Activated T-helper 2 cell treated with anti-CD3 and anti-CD28 coated beads, Interferon-gamma antibody, Interleukin-2, Interleukin-4, amounts not matched to agents 10 μg/mL and 5 μg/mL and 100 μg/mL, durations not matched to agents 14 hours and 24 hours and 36 hours (primary cell): ENCODE measurements around the gene SNX12. TPM values are rescaled to one million over a fixed set of nuclear protein-coding genes. Genes with fewer than 3 reads are reported as not detected.
"Not testable (repeated sequence)": the region's sequence is repeated elsewhere in the genome, so short reads cannot be mapped to it uniquely, and the experiment has no call there.

Experiments used
- DNase-seq: peaks from one replicate; pipeline ENCODE4 v3.0.0; 2021; ENCODE audit warnings: low spot score
- H3K27ac Mint-ChIP-seq: one replicate; pipeline ENCODE4 v1.8.0; 2021; ENCODE audit warnings: mixed read lengths
- H3K27me3 Mint-ChIP-seq: one replicate; pipeline ENCODE4 v1.8.0; 2021; ENCODE audit warnings: low read depth, mixed read lengths
- H3K36me3 Mint-ChIP-seq: one replicate; pipeline ENCODE4 v1.8.0; 2021; ENCODE audit warnings: low read depth, mixed read lengths
- H3K4me1 Mint-ChIP-seq: one replicate; pipeline ENCODE4 v1.8.0; 2021; ENCODE audit warnings: low read depth, mixed read lengths
- H3K4me3 Mint-ChIP-seq: one replicate; pipeline ENCODE4 v1.8.0; 2021; ENCODE audit warnings: low read depth, mild to moderate bottlenecking, moderate library complexity, mixed read lengths
- H3K9me3 Mint-ChIP-seq: one replicate; pipeline ENCODE4 v1.8.0; 2021; ENCODE audit warnings: mixed read lengths
- intact Hi-C: fragments of 100-400 bp; cut with micrococcal nuclease; formaldehyde crosslinking; loops from one replicate; pipeline ENCODE4 v1.15.1; 2023
- total RNA-seq: library from RNA; stranded (reverse); gene quantifications from 2 replicates; pipeline ENCODE4 v1.2.3, GENCODE V29; 2022

The SNX12 gene
- total RNA-seq, 1 donor from 2014 or later: 50.1 TPM

GRCh38 chrX:71081330-71082123, 13.4 kb upstream of the SNX12 start:
- intact Hi-C loops: no loop called here
- no peaks in the 10 kb centered on the region for H3K36me3 Mint-ChIP-seq
- H3K4me1 Mint-ChIP-seq: peaks cover 2% of the 10 kb centered on the region
- H3K27ac Mint-ChIP-seq: no peak overlapping the region
- H3K27me3 Mint-ChIP-seq: peaks cover 4% of the 10 kb centered on the region
- DNase-seq: no peak
- no peak overlapping the region for H3K4me3 Mint-ChIP-seq
- no peaks in the 10 kb centered on the region for H3K9me3 Mint-ChIP-seq

- H3K27me3 Mint-ChIP-seq: peaks cover 25% of the 10 kb centered on the region
- H3K27ac Mint-ChIP-seq: no peak overlapping the region
- no peaks in the 10 kb centered on the region for H3K9me3 Mint-ChIP-seq
- H3K4me1 Mint-ChIP-seq: peaks cover 9% of the 10 kb centered on the region
- no peak for DNase-seq
- H3K4me3 Mint-ChIP-seq: no peak overlapping the region
- H3K36me3 Mint-ChIP-seq: peaks cover 9% of the 10 kb centered on the region
- intact Hi-C loops: no loop called here
Measured at GRCh38 chrX:71070531-71070930, 2.4 kb upstream of the SNX12 start.

- Mint-ChIP-seq H3K27me3 (peaks cover 5% of the 10 kb centered on the region), H3K4me3 (peak overlapping the region; percentile 99), H3K27ac (peak overlapping the region; percentile 95), H3K36me3 (peaks cover 21% of the 10 kb centered on the region), H3K4me1 (peaks cover 15% of the 10 kb centered on the region), H3K9me3 (no peaks in the 10 kb centered on the region)
- intact Hi-C loops: loop anchor here (1.0 to 2.0 kb wide), 2 partner anchors 27 to 44 kb away; partner anchors contain the start of genes FOXO4 and IL2RG
- no peak for DNase-seq
Measured at GRCh38 chrX:71067712-71068043, 456 bp downstream of the SNX12 start.

DNA sequence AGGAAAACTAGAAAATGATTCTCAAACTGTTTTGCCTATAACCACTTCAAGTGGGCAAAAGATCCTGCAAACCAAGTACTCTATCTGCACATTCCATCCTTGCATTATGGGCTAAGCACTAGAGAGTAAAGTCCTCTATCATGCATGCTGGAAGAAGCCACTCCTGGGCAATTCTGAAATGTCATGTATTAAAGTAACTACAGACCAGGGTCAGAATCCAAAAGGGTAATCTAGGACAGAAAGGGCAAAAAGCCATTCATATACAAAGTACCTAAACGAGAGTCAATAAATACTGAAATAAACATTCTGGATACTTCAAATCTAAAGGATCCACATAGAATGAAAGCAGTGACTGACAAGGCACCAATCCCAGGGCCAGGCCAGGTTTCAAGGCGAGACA, 1.0 kb downstream of the SNX12 start:
- intact Hi-C loops: no loop called here

DNA sequence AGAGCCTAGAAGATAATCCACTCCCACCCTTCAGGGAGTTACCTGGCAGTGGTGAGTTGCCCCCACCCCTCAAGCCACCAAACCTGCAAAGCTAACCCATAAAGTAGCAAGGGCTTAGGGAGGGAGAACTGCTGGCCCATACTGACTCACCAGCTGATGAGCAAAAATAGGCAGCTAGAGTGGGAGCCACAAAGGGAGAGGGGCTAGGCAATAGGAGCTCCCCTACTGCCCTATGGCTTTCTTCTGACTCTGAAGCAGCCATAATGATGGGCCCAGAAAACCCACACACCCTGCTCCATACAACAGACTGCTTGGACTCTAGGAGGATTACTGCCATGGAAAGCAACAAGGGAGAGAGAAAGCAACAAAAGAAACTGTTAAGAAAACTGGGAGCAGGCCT, 8.0 kb downstream of the SNX12 start:
- intact Hi-C loops: no loop called here
- Mint-ChIP-seq H3K27me3 (no peaks in the 10 kb centered on the region), H3K4me1 (peaks cover 35% of the 10 kb centered on the region), H3K4me3 (no peak overlapping the region), H3K9me3 (no peaks in the 10 kb centered on the region), H3K36me3 (peaks cover 56% of the 10 kb centered on the region), H3K27ac (no peak overlapping the region)
- no peak for DNase-seq

More for the DNA sequence above, 1.0 kb downstream of the SNX12 start:
- H3K4me3 Mint-ChIP-seq: peak overlapping the region; percentile 99
- no peak overlapping the region for H3K27ac Mint-ChIP-seq
- DNase-seq: no peak
- no peaks in the 10 kb centered on the region for H3K9me3 Mint-ChIP-seq
- peaks cover 1% of the 10 kb centered on the region for H3K27me3 Mint-ChIP-seq
- peaks cover 23% of the 10 kb centered on the region for H3K36me3 Mint-ChIP-seq
- H3K4me1 Mint-ChIP-seq: peaks cover 15% of the 10 kb centered on the region

DNA sequence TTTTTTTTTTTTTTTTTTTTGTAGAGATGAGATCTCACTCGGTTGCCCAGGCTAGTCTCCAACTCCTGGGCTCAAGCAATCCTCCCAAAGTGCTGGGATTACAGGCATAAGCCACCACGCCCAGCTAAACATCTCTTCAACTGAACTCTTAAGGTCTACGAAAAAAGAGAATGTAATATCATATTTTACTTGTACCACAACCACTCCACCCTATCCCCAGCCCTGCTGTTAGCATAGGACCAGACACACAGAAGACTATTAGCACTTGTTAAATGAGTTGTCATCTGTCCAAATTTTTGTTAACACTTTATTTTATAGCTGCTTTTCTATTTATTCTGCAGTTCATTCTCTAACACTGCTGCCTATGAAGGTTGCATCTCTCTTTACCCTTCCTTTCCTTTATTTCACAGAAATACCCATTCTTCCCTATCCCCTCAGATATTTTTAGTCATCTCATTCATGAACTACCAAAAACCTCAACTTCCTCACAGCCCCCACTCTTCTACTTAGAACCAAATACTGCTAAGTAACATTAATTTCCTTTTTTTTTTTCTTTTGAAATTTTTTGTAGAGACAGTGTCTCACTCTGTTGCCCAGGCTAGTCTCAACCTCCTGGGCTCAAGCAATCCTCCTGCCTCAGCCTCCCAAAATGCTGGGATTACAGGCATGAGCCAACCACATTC, 10.1 kb downstream of the SNX12 start:
- H3K9me3 Mint-ChIP-seq: no peaks in the 10 kb centered on the region
- H3K27me3 Mint-ChIP-seq: no peaks in the 10 kb centered on the region
- intact Hi-C loops: no loop called here
- H3K27ac Mint-ChIP-seq: peak overlapping the region; percentile 72
- no peak for DNase-seq
- H3K36me3 Mint-ChIP-seq: peaks cover 52% of the 10 kb centered on the region
- H3K4me1 Mint-ChIP-seq: peaks cover 28% of the 10 kb centered on the region
- H3K4me3 Mint-ChIP-seq: peak overlapping the region; percentile 26

DNA sequence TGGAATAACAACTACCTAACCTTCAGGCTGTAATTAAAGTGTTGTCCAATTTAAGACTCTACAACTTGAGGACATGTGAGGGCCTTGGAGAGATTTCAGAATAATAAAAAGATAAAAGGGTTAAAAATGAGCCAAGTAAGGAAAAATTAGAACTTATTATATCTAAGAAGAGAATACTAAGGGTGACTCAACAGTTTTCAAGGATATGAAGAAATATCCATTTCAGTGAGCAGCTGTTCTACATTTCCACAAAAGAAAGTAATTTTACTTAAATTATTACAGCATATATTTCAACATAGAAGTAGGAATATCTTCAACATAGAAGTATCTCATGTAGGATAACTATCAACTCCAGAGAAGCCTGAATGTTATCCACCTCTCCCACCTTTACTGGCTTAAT, 11.3 kb downstream of the SNX12 start:
- intact Hi-C loops: no loop called here
- Mint-ChIP-seq H3K4me3 (no peak overlapping the region), H3K27me3 (no peaks in the 10 kb centered on the region), H3K9me3 (no peaks in the 10 kb centered on the region), H3K27ac (no peak overlapping the region), H3K4me1 (peaks cover 28% of the 10 kb centered on the region), H3K36me3 (peaks cover 46% of the 10 kb centered on the region)
- DNase-seq: no peak

- Mint-ChIP-seq H3K9me3 (no peaks in the 10 kb centered on the region), H3K4me3 (peak overlapping the region; percentile 58), H3K36me3 (peaks cover 19% of the 10 kb centered on the region), H3K4me1 (peaks cover 16% of the 10 kb centered on the region), H3K27ac (no peak overlapping the region), H3K27me3 (no peaks in the 10 kb centered on the region)
- peak; percentile 9 for DNase-seq
- intact Hi-C loops: no loop called here
Measured at GRCh38 chrX:71053217-71053621, 14.9 kb downstream of the SNX12 start.

- H3K27me3 Mint-ChIP-seq: no peaks in the 10 kb centered on the region
Measured at GRCh38 chrX:71052721-71053120, 15.4 kb downstream of the SNX12 start.

DNA sequence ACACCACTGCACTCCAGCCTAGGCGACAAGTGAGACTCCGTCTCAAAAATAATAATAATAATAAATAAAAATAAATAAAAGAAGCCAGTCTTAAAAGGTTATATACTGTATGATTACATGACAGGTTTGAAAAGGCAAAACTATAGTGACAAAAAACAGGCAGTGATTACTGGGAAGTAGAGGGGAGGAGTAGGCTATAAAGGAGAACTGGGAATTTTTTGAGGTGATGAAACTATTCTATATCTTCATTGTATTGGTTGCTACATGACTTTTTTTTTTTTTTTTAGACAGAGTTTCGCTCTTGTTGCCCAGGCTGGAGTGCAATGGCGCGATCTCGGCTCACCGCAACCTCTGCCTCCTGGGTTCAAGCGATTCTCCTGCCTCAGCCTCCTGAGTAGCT, 20.2 kb downstream of the SNX12 start:
- intact Hi-C loops, H3K4me3 Mint-ChIP-seq, H3K4me1 Mint-ChIP-seq, H3K27ac Mint-ChIP-seq, H3K9me3 Mint-ChIP-seq, H3K36me3 Mint-ChIP-seq, DNase-seq, H3K27me3 Mint-ChIP-seq: not testable (repeated sequence)

More at GRCh38 chrX:71052721-71053120, 15.4 kb downstream of the SNX12 start:
- Mint-ChIP-seq H3K27ac (no peak overlapping the region), H3K4me1 (peaks cover 11% of the 10 kb centered on the region), H3K9me3 (no peaks in the 10 kb centered on the region), H3K36me3 (peaks cover 14% of the 10 kb centered on the region), H3K4me3 (peak overlapping the region; percentile 58)
- DNase-seq: no peak
- intact Hi-C loops: no loop called here

- H3K4me3 Mint-ChIP-seq: no peak overlapping the region
- no peaks in the 10 kb centered on the region for H3K27me3 Mint-ChIP-seq
- H3K36me3 Mint-ChIP-seq: no peaks in the 10 kb centered on the region
- H3K9me3 Mint-ChIP-seq: no peaks in the 10 kb centered on the region
- intact Hi-C loops: no loop called here
- DNase-seq: no peak
- no peak overlapping the region for H3K27ac Mint-ChIP-seq
- H3K4me1 Mint-ChIP-seq: no peaks in the 10 kb centered on the region
Measured at GRCh38 chrX:71017396-71017939, 50.7 kb downstream of the SNX12 start.
